Stimulated activated CD8-positive, alpha-beta memory T cell treated with anti-CD3 and anti-CD28 coated beads, Interleukin-7, amount 100 ng/mL, for 24 hours (primary cell): ENCODE measurements around the gene ANKUB1.

Experiments used
- DNase-seq: peaks from one replicate; pipeline ENCODE4 v3.0.0-alpha.2; 2020; ENCODE audit warnings: low read depth

ANKUB1 gene

DNA sequence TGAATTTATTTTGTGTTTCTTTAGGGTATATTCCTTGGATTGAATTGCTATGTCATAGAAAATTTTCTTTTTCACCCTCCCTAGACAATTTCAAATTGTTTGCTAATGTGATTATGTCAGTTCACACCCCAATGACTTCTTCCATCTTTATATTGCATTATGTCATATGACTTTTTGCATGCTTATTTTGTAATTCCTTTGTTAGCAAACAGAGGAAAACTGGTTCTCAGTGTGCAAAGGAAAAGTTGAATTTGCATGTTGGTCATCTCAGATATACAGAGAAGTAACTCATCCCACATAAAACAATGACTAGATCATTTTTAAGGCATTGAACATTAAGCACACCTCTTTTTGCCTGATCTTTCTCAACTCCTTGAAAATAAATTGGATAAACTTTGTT, 17.3 kb upstream of the ANKUB1 start:
- no peak for DNase-seq

- DNase-seq, result peak; percentile 21
These were observed 16.0 kb upstream of the ANKUB1 start for GRCh38 chr3:149808209-149808829.

GRCh38 chr3:149806171-149806778, 13.9 kb upstream of the ANKUB1 start:
- DNase-seq, result no peak

DNA sequence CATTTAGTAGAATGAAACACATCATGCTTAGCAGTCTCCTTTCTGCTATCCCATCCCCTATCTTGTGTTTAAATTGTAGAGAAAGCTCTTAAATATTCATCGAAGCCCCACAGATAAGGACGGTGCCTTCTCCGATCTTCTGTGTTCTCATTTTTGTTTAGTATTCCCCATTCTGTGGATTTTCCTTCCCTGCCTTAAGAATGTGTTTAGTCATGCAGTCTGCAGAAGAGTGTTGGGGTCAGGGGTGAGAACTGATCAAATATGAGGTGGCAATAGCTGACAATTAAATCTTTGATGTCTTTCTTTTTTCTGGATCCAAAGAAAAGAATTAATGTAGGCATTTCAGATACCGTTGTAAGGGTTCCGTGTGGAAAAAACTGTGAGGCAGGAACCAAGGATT, 9.3 kb upstream of the ANKUB1 start:
- DNase-seq, result no peak

DNA sequence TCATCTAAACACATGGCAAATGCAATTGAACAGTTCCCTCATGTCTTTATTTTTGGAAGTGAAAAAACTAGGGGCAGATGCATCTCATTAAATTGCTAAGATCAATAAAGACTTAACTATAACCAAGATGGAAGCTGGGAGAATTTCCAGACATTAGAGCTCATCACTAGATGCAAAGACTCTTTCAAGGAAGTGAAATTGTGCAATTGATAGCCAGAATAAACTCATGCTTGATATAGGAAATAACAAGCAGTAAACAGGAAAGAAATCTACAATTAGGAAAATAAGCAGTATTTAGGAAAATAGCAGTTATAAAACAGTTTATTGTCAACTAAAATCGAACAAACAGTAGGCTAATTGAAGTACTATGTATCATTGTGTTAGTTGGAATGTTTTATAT, 8.8 kb upstream of the ANKUB1 start:
- no peak for DNase-seq

DNA sequence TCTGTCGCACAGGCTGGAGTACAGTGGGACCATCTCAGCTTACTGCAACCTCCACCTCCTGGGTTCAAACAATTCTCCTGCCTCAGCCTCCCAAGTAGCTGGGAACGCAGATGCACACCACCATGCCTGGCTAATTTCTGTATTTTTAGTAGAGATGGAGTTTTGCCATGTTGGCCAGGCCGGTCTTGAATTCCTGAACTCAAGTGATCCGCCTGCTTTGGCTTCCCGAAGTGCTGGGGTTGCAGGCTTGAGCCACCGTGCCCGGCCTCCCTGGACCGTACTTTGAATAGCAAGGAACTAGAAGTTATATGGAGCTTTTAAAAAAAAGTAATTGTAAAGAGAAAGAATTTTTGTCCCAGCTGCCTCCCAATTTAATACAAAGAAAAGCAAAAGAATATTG, 8.3 kb upstream of the ANKUB1 start:
- DNase-seq, result no peak

GRCh38 chr3:149796026-149796425, 3.7 kb upstream of the ANKUB1 start:
- DNase-seq, result no peak

DNA sequence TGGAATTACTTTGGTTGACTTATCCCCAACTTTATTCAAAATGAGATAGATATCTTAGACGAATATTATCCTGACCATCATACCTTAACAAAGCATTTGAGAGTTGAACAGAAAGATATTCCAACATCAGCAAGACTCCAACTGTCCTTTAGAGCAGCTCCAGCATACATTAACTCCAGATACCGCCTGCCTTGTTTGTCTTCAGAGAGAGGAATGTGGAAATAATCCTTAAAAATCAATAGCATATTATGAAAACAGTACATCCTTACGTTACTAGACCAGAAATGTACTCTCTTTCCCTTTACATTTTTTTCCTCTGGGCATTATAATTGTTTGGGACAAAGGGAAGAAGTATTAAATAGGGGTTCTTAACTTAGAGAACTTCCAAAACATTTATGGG, 1.7 kb downstream of the ANKUB1 start:
- DNase-seq, result no peak

- DNase-seq, result no peak
These were observed 2.1 kb downstream of the ANKUB1 start for GRCh38 chr3:149790268-149790667.

DNA sequence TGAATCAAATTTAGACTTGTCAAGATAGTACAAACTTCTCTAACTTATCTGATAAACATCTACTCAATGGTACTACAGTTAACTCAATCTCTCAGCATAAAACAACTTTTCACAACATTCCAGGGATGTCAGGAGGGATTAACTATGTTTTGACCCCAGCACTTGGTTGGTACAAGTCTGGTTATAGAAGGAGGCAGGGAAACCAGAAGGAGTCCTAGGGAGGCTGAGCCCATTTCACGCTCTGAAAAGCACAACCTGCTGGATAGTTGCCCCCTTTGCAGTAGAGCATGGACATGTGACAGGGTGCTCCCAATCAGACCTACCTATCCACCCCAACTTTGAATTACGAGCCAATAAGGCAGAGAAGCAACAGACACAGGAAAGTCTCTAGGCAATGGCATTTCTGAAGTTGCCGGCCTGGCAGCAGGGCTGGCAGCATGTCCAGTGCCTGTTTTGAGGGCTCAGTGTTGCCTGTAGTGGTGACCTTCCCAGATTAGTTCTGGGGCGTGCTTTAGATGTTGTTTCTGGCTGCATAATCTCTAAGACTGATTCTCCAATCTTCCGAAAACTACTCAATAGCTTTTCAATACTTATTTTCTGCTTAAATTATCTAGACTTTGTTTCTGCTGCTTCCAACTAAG, 8.2 kb downstream of the ANKUB1 start:
- no peak for DNase-seq

- DNase-seq, result no peak
These were observed 8.8 kb downstream of the ANKUB1 start for GRCh38 chr3:149783576-149783975.

DNA sequence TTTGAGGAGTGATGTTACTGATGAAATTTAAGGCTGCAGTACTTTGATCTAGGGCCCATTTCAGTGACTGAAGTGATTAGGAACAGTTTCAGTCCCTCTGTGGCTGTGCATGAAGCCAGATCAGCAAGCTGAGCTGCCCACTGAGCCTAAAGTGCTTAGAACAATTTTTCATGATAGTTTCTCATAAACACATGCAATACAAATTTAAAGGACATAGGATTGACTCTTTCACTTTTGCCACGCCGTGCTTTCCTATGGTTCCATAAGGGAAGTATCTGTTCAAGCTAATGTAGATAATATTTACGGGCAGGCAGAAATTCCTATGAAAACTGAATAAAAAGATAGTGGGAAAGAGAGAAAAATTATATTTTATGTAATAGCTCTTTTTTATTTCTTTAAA, 10.6 kb downstream of the ANKUB1 start:
- DNase-seq, result no peak

GRCh38 chr3:149781211-149781610, 11.1 kb downstream of the ANKUB1 start:
- no peak for DNase-seq

GRCh38 chr3:149777414-149778214, 14.7 kb downstream of the ANKUB1 start:
- DNase-seq, result no peak

DNA sequence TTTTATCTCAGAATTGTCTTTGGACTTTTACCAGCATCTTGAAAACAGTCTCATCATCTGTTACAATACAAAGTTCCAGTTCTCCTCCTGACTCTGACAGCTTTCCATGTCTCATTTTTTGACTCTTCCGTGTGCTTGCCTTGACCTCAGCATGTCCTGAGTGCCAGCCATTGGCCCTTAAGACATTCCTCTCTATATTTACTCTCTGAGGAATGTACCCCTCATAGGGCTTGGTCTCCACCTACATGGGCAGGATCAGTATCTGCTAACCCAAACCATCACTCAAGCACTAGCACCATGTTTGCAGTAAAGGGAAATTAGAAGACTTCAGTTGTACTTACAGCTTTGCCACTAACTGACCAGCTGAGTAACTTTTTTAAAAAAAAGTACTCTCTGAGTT, 16.2 kb downstream of the ANKUB1 start:
- DNase-seq, result no peak

- no peak for DNase-seq
These were observed 19.5 kb downstream of the ANKUB1 start for GRCh38 chr3:149772861-149773260.

DNA sequence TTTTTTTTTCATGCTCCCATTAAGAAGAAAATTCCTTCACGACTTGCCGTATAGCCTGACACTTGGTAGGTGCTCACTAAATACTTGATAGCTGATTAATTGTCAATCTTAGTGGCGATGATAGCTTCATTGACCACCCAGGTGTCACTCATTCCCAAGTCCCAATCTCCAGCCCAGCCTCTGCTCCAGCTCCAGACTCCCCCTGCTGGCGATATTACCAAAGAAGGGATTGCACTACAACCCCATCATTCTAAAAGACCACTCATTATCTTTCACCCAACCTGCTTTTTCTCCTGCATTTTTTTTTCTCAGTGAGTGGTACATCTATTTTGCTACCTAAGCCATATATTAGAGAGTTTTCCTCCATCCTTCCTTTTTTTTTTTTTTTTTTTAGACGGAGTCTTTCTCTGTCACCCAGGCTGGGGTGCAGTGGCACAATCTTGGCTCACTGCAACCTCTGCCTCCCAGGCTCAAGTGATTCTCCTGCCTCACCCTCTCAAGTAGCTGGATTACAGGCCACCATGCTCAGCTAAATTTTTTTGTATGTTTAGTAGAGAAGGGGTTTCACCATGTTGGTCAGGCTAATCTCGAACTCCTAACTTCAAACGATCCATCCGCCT, 20.6 kb downstream of the ANKUB1 start:
- DNase-seq, result peak; percentile 7

- no peak for DNase-seq
These were observed 22.1 kb downstream of the ANKUB1 start for GRCh38 chr3:149770246-149770645.

GRCh38 chr3:149768704-149769103, 23.6 kb downstream of the ANKUB1 start:
- no peak for DNase-seq

GRCh38 chr3:149767720-149768119, 24.6 kb downstream of the ANKUB1 start:
- no peak for DNase-seq

DNA sequence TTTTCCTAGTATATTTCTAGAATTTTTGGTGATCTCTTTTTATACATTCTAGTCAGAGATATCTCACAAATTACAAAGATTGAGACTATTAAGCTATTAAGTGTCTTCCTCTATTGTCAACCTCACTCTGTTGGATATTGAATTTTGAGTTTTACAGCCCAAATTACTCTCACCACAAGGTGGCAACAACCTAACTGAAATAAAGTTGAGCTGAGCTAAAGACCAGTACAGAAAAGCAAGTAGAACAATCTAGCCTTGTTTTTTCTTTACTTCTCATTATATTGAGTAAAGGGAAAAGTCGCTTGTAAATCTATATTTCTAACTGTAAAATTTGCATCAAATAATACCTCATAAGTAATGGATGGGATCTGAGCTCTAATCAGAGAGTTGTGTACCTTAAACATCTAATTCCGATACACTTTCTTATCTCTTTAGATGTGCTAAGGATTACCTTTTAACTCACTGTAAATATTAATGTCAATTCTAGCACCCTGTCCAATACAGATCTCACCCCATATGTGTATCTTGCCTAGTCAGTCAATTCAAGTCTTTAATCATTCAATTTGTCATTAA, 26.5 kb downstream of the ANKUB1 start:
- no peak for DNase-seq

- no peak for DNase-seq
These were observed 28.1 kb downstream of the ANKUB1 start for GRCh38 chr3:149764302-149764701.
